Iris pigment epithelial cell (primary cell): ENCODE results near the gene DLEU7.
A peak's percentile ranks its signal among the peaks of the same experiment; 100 is the strongest.

Experiments
- DNase-seq: peaks from one replicate; pipeline ENCODE4 v3.0.0-alpha.2; 2011; ENCODE audit warnings: low read depth

Gene DLEU7

DNA sequence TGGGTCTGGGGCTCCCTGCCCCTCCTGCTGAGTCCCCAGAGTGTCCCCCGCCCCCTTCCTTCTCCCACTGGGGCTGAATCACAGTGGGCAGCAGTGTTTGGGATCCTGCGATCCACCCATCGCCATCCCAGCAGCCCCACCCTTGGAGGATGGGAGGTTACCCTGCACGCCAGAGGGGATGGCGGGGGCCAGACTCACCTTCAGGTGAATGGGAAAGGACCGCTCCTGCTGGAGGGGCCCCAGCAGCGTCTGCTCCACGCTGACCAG lies 569 bp downstream of the DLEU7 start:
- no peak for DNase-seq

DNA sequence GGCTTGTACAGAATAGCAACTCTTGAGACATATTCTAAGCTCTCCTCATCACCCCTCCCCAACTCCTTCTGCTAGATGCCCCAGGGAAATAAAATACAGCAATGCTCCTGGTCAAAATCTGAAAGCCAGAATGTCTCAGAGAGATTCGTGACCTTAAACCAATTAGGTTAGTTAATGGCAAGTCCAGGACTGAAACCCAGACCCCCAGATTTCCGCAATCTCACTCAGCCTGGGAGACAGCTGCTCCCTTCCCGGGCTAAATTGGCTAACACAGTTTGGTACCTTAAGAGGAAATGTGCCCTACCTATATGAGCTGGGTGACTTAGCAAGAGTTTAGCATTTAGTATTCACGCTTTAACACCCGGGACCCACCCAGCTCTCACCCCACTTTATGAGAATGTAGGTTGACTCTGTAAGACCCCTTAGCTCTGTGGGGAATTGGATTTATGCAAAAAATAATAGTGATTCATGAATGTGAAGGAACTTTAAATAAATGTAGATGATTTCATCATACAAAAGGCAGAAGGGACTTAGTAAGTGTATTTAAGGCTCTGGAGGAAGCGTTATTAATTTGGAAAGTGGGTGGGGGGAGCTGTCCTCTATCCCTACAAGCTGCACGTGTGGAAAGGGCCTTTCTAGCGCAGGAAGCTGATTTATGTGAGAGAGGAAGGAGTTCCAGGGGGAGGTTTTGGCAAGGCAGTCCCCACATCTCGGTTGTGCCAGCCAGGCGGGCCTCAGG lies 1.1 kb downstream of the DLEU7 start:
- no peak for DNase-seq

DNA sequence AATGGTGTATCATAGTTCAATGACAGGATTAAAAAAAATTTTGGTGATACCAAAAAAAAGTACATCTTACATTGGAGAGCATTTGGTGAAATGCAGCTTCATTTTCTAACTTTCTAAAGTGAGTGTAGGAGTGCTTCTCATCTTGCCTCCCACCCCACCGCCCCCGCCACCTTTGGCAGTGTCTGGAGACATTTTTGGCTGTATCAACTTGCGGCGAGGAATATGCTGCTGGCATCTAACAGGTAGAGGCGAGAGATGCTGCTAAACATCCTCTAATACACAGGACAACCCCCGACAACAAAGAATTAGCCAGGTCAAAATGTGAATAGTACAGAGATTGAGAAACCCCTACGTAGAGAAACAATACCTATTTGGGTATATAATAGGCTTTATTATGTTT lies 1.7 kb downstream of the DLEU7 start:
- no peak for DNase-seq

DNA sequence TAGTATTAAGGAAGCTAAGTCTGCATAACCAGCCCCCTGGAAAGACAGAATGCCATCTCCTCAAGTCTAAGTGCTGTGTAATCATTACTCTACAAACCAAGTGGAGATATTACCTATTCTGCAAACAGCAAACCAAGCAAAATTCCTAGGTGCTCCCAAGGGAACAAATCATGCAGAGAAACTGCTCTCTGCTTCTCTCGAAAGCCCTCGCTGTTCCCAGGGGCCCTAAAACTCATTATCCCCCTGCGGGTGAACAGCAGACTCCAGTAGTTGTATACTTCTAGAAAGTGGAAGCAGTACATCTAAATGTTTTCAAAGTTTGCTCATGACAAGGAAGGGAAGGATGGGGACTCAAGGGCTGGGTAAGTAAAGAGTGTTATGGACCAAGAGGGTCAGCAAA lies 3.2 kb downstream of the DLEU7 start:
- DNase-seq = no peak

DNA sequence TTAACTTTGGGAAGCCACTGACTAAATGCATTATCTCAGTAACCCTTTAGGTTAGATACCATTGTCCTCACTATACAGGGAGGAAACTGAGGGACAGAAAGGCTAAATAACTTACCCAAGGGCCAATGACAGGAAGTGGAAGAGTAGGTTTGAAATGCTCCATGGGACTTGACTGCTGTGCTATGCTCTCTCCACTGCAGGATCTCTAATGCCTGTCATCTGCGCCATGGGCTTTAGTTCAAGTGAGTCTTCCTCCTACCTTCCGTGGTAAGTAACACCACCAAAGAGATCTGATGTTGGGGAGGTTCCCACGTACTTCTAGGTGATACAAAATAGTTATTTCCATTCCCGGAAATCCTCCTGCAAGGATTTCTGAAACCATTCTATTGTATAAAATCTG lies 3.7 kb downstream of the DLEU7 start:
- no peak for DNase-seq

DNA sequence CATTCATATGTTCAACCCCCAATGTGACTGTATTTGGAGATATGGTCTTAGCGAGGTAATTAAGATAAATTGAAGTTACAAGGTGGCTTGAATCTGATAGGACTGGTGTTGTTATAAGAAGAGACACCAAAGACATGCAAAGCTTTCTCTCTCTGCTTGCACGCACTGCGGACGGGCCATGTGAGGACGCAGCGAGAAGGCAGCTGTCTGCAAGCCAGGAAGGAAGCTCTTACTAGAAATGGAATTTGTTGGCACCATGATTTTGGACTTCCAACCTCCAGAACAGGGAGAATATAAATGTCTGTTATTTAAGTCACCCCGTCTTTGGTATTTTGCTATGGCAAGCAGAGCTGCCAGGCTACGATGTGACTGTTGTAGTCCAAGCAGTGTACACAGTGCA lies 4.8 kb downstream of the DLEU7 start:
- no peak for DNase-seq

DNA sequence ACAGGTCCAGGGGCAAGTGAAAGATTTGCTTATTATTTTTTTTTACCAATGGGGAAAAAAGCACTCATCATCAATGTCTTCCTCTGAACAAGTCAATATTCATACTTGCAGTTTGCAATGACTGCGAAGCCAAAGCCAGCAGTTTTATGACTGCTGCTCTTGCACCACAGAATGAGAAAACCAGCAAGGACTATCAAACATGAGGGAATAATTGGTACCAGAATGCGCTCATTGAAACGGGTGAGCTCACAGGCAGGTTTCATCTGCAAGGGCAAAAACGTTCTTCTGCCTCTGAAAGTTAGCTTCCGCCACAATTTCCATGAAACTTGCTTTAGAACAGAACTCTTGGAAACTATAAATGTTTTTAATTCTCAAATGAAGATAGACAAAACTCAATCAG lies 5.5 kb downstream of the DLEU7 start:
- no peak for DNase-seq

DNA sequence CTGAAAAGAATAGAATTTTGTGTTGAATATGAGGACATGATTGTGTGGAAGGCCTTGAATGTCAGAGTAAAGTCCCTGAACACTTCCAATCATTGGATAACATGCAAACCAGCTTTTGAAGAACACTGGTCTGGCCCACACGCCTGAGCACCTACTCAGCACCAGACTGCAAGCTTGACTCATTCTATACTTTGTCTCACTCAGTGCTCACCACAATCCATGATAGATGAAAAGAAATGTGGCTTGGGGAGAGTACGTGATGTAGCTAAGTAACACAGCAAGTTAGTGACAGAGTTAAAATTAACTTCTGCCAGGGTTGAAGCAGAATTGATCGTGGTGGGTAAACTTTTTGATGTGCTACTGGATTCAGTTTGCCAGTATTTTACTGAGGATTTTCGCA lies 12.0 kb downstream of the DLEU7 start:
- DNase-seq = no peak

DNA sequence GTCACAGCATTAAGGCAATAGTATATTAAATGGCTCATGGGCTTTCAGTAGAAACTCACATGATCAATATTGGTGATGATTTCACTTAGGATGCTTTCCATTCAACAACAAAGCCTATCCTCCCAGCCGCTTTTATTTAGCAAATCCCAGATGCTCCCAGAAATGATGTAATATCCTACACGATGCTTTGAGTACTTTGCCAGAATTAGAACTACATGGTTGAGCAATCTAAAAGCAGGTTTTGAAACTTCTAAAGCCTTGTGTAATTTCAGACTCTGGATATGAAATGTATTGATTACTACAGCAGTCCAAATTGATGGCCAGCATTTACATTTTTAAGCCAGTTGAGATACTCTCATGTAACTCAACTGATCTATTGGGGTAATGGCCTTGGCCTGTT lies 13.6 kb downstream of the DLEU7 start:
- peak; percentile 48 for DNase-seq

DNA sequence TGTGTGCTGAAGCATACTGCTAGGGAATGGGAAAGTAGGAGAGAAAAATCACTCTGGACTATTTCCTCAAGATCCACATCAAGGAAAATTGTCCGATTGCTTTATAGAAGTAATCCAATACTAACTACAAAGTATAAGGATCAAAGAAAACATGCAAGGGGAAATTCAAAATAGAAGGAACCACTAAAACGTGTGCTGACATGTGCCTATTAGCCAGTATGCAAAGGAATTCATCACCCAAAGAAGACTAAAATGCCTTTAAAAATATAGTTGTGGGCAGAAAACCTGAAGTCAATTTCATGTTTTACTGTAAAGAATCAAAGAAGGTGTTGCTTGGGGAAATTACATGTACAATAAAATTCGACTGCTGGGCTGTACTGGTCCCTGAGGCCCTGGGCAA lies 14.3 kb downstream of the DLEU7 start:
- DNase-seq = no peak

DNA sequence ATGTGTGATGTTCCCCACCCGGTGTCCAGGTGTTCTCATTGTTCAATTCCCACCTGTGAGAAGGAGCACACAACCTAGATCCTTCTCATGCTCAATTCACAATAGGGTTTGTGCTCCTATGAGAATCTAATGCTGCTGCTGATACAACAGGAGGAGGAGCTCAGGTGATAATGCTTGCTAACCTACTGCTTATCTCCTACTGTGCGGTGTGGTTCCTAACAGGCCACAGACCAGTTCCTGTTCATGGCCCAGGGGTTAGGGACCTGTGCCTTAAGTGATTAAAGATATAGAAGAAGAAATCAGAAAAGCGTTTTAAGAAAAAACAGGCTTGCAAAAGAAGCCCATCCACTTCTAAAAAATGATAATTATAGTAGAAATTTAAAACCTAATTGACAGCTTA lies 17.5 kb downstream of the DLEU7 start:
- no peak for DNase-seq

DNA sequence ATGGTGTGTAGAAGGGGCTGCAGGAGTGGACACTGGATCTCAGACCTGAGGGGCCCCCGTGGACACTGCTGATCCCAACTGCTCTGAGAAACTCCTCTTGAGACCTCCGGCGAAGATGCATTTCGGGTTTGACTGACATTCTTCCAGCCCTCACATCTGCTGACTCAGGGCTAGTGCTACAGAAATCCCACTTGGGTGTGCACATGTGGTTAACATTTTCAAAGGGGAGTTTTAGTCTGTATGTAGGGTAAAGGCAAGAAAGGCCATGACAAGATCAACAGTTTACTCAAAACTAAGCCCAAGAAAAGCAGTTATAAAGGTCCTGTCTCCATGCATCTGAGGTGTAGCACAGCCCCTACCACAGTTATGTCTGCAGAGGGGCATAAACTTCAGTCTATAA lies 31.2 kb downstream of the DLEU7 start:
- DNase-seq = no peak

DNA sequence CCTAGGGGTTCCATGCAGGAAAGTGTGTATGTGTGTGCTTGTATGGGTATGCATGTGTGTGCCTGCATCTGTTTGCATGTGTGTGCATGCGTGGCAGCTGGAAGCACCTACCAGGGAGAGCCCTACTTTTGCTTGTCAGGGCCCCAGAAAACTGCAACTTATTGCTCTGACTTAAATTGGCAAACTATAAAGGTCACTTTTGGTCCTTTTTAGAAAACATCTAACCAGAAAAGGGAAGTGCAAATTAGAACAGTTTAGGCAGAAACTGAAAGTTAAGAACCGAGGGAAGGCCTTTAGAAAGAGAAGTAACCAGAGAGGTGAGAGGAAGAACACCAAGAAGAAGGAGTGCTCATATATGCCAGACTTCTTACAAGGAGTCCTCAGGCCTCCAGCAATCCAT lies 32.5 kb downstream of the DLEU7 start:
- no peak for DNase-seq

DNA sequence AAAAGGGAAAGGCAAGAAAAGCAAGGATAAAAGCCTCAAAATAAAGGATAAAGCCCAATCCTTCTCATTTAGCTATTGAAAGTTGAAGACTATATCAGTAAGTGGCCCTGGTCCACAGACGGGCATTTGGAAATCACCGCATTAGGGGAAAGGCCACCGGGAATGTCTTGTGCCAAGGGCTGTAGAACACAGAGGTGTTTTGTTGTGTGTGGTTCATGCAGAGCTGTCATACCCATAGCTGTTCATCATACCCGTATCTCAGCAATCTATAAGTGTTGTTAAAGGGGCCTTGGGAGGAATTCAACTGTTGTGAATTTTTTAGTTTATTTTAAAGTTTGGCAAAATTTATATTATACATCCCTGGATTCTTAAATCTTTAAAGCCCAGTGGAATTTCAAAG lies 33.0 kb downstream of the DLEU7 start:
- DNase-seq = no peak

DNA sequence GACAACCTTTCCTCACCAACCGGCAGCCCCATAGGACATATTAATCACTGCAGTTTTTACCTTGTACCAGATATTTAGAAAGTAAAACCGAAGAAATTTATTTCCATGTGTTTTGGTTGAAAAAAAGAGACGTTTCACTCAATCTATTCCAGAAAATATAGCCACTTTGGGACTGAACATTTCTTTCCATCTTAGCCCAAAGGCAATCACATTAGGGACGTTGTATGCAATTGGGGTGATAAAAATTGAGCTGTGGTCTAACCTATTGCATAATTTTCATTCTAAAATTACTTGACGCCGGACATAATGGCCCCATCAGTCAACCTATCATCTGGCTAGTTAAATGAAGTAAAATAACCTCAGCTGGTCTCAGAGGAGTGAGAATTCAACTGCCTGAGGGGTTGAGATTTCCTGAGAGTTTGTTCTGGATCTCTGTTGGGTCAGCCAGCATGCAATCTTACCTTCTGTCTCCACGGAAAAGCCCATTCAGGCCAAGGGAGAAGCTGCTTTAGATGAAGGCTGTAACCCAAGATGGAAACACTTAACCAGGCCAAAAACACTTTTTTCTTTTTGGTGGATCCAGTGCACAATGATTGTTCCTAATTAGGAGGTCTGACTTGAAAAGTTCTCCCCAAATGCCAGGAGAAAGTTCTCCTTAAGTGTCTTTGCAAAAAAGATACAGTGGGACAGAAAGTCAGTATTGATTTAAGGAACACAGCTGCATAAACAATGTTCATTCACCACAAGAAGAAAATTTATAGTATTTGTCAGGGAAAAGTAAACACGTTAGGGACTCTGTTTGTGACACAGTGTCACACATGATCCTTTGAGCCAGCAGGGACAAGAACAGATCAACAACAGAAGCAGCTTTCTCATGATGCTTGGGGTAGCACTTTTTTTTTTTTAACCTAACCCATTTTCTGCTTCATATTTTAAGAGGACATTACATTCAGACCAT lies 34.1 kb downstream of the DLEU7 start:
- no peak for DNase-seq

DNA sequence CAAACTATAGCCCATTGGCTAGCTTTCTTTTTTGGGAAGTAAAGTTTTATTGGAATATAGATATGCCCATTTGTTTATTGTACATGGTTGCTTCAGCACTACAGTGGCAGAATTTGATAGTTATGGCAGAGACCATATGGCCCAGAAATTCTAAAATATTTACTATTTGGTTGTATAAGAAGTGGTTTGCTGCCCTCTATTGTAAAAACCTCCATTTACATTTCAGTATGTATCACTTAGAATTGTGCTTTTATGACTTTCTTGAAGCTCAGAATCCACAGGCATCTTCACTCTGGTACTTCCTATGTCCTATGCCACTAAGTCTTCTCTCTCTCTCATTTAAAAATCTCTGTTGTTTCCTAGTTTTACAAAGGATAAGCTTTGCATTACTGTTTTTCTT lies 37.7 kb downstream of the DLEU7 start:
- DNase-seq = peak; percentile 31

DNA sequence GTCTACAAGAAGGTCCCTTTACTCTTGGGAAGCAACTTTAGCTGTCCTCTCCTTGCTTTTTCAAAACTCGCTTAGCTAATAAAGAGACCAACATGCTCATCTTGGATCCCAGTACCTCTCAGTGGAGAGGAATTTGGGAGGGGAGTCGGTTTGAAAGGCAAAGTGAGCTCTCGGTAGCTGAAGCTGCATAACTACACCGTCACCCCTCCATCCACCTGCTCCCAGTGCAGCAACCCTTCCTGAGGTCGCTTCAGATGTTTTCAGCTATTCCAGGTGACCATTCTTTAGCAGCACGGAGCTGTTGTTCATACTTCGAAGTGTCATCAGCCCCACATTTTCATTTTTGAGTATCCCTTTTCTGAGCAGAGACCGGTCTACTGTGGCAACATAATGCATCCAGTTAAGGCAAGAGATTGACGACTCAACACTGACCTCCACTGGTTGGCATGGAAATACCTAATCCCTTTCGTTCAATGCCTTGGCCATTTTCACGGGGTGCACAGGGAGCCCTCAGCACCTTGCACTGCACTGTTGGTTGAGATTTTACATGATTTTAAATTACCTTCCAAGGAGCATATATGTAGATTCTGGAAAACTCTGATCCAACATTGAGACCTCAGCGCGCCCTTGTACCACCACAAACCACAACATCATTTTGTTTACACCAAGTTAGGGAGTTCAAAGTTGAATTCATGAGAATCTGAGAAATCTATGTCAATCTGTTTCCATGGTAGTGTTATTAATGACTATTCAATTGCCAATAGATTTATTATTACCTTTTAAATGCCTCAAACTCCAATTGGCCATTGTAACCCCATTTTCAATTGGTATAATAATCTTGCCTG lies 42.2 kb downstream of the DLEU7 start:
- peak; percentile 79 for DNase-seq

DNA sequence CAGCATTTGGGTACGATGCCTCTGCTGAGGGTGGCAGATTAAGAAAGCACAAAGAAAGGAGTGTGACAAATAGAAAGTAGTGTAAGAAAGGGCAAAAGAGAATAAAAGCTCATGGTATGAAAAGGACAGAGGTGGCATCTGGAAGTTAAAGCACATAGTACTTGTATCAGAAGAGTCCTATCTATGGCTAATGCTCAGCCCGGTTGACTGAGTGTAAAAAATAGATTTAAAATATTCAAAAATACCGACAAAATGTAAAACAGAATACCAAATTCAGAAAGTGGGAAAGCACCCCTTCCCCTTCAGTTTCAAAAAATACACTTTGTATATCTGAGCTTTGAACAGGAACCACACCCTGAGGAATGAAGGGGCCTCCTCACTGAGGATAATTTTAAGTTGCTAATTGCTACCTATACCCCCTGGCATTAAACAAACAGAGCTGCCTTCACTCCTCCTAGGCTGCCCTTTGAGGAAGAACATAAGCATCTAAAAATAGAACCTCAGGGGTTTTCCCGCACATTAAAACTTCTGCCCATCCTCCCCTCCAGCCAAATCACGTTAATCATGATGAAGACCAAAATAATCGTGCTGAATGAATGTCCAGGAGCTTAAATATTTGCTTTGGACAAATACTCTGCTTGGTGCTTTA lies 43.3 kb downstream of the DLEU7 start:
- peak; percentile 14 for DNase-seq

DNA sequence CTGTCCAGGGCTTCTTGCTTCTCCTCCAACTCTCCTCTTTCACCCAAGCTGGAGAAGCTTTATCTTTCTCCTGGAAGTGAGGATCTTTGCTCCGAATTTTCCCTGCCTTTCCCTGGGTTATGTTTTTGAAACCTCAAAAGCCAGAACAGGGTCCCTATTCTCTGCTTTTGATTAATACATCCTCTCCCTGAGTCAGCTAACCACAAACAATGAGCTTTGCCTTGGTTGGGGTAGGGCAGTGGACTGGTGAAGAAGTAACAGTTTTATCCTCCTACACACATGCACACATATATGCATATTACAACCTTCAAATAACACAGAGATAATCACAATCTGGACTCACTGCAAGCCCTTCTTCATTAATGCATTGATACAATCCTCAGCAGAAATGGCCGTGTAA lies 44.6 kb downstream of the DLEU7 start:
- DNase-seq = peak; percentile 45

DNA sequence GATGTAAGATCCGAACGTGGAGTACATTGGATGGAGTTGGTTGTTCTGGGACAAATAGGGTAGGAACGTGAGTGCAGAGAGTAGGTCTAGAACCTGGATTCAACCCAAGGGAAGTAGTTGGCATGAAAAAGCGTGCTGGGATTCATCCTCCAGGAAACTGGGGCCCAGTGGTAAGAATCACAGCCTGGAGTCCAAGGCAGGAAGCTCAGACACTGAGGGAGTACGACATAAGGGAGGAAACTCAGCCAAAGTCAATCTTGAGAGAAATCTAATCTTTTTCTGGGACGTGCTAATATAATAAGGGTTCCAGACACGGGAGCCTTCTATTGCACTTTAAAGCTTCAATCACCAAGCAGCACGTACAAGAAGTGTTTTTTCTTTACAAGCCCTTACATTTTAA lies 46.4 kb downstream of the DLEU7 start:
- no peak for DNase-seq

DNA sequence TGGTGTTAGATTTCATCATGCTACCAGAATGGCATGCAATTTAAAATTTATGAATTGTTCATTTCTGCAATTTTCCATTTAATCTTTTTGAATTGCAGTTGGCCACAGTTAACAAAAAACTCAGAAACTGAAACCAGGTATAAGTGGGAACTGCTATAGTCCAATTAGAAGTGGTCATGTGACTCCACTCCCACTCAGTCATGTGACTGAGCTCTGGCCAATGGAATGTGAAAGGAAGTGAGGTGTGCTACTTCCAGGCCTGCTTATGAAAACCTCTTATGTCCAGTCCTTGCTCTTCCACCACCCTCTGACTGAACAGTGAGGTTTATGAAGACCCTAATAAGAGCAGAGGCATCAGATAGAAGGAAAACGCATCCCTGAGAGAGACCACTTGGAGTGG lies 47.0 kb downstream of the DLEU7 start:
- no peak for DNase-seq

DNA sequence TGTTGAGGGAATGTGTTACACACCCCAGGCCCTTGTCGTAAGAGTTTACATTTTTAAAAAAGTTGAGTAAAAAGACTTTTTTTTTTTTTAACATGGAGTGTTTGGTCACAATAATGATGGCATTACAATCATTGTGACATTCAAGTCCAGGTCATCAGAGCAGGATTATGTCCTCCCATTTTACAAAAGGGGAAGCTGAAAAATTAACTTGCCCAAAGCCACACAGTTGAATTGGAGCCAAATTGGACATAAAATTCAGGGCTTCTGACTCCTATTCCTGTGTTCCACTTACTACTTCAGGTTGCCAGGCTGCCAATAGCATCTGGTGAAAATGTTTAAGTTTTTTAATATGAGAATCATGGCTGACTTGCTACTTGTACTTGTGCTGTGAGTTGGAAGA lies 49.3 kb downstream of the DLEU7 start:
- no peak for DNase-seq
